OCI-LY7 (cell line): ENCODE measurements around the gene APOB. TPM values are rescaled to one million over a fixed set of nuclear protein-coding genes. Genes with fewer than 3 reads are reported as not detected.

Experiments used
- BruUV-seq: library from RNA; stranded (reverse); fragments of 400-500 nt; replicated peaks from 2 replicates; lab custom pipeline; 2021; lab: Mats Ljungman, UMichigan
- CTCF ChIA-PET: fragments of 300-600 bp; sonication (Branson Sonifier 250); formaldehyde crosslinking; loops from one replicate; lab custom pipeline; 2022; ENCODE audit warnings: antibody characterized with exemption; ENCODE audit not compliant: unreplicated experiment; lab: Charles Lee
- POLR2A ChIA-PET: fragments of 300-600 bp; sonication (Branson Sonifier 250); formaldehyde crosslinking; loops from one replicate; lab custom pipeline; 2022; ENCODE audit warnings: antibody characterized with exemption; lab: Charles Lee
- DNase-seq: peaks from one replicate; pipeline ENCODE4 v3.0.0-alpha.2; 2015; ENCODE audit warnings: low spot score
- H2AFZ ChIP-seq: fragments of 200-600 bp; sonication (generic), shearing (Covaris generic); 2 replicates; pipeline ENCODE4 v1.6.1; 2014; ENCODE audit warnings: mild to moderate bottlenecking, antibody characterized with exemption, low read length, moderate library complexity
- H3K27ac ChIP-seq: fragments of 200-600 bp; sonication (generic); 2 replicates; pipeline ENCODE4 v1.5.1; 2014; ENCODE audit warnings: mixed run types, low read depth, mild to moderate bottlenecking, moderate library complexity, low read length, inconsistent platforms; ENCODE audit not compliant: poor library complexity, severe bottlenecking
- H3K36me3 ChIP-seq: fragments of 200-600 bp; sonication (generic); 2 replicates; pipeline ENCODE4 v1.6.1; 2014; ENCODE audit warnings: mild to moderate bottlenecking, antibody characterized with exemption, low read length, moderate library complexity, mixed read lengths; ENCODE audit not compliant: insufficient read depth
- H3K4me1 ChIP-seq: fragments of 200-600 bp; sonication (generic); 2 replicates; pipeline ENCODE4 v1.5.1; 2014; ENCODE audit warnings: mild to moderate bottlenecking, low read length; ENCODE audit not compliant: insufficient read depth, poor library complexity, severe bottlenecking
- H3K4me2 ChIP-seq: fragments of 200-600 bp; sonication (generic); 2 replicates; pipeline ENCODE4 v1.6.1; 2014; ENCODE audit warnings: mild to moderate bottlenecking, low read length
- H3K4me3 ChIP-seq: fragments of 200-600 bp; sonication (generic); 2 replicates; pipeline ENCODE4 v1.5.1; 2014; ENCODE audit warnings: mild to moderate bottlenecking, low read depth, low read length; ENCODE audit not compliant: poor library complexity, severe bottlenecking
- H3K79me2 ChIP-seq: fragments of 200-600 bp; sonication (generic); 2 replicates; pipeline ENCODE4 v1.6.1; 2016; ENCODE audit warnings: low read depth, mild to moderate bottlenecking, low read length, moderate library complexity, mixed read lengths; ENCODE audit not compliant: insufficient read depth
- H3K9me2 ChIP-seq: fragments of 200-600 bp; sonication (generic); 2 replicates; pipeline ENCODE4 v1.6.1; 2016; ENCODE audit warnings: mild to moderate bottlenecking, low read length, mixed read lengths; ENCODE audit not compliant: insufficient read depth
- H3K9me3 ChIP-seq: fragments of 200-600 bp; sonication (generic); 2 replicates; pipeline ENCODE4 v1.6.1; 2014; ENCODE audit warnings: mild to moderate bottlenecking, mixed run types, low read length, mixed read lengths
- H4K20me1 ChIP-seq: fragments of 200-600 bp; sonication (generic); 2 replicates; pipeline ENCODE4 v1.6.1; 2014; ENCODE audit warnings: mild to moderate bottlenecking, antibody characterized with exemption, low read length, moderate library complexity, mixed read lengths; ENCODE audit not compliant: insufficient read depth
- EZH2phosphoT487 ChIP-seq: fragments of 200-600 bp; sonication (generic); IDR thresholded peaks from 2 replicates; pipeline ENCODE4 v1.6.1; 2018; ENCODE audit warnings: low read depth, borderline replicate concordance, mild to moderate bottlenecking, mixed run types, antibody characterized with exemption, low read length, moderate library complexity, mixed read lengths
- intact Hi-C: fragments of 100-400 bp; cut with micrococcal nuclease; formaldehyde crosslinking; loops from one replicate; pipeline ENCODE4 v1.10.0; 2022; ENCODE audit not compliant: unreplicated experiment
- total RNA-seq, 2 experiments: library from RNA; depleted of rRNA in 1 of 2; stranded (reverse); fragments of >200 nt in 1 of 2; shearing (Covaris generic) in 1 of 2; gene quantifications; 2 replicates each; pipeline ENCODE4 v1.2.3, GENCODE V29; 2014 to 2022
- TF ChIP-seq, protein P1 (sequence below): fragments of 200-600 bp; sonication (generic); conservative IDR thresholded peaks from 2 replicates; pipeline ENCODE4 v1.5.1; 2014; ENCODE audit warnings: mild to moderate bottlenecking, antibody characterized with exemption, low read length, moderate library complexity, mixed read lengths

APOB gene
- total RNA-seq, 2 experiments from 2014 or later, result 0.03 TPM; not detected in 1

DNA sequence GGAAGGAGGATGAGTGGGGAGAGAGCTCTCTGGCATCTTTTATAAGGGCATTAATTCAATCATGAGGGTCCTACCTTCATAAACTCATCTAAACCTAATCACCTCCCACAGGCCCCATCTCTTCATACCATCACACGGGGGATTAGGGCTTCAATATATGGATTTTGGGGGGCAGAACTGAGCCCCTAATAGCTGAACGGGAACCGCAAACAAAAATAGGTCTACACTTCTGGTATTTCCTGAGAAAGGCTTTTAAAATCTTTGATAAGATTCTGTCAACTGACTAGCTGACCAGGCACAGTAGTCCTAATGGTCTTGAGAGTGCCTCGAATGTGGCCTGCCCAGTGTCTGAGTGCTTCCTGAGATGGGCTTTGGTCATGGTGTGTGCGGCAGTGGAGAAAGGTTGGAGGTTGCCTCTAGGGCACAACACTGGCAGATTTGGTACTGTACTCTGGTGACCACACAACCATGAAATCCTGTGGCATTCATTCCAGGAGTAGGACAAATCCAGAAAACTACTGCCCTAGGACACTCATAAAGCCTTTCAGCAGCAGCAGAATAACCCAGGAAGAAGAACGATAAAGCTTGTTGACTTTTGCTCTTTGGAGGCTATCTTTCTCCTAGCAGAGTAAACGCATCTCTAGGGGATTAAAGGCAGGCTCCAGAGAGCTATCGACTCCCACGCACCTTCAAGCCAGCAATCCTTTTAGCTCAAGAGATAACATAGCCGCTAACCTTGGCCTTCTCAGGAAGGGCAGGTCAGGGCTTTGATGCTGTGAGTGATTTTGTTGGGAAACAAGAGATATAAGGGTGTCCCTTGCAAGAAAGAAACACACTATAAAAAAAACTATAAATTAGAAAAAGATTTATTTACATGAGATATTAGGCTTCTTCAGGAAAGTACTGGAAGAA lies 12.3 kb upstream of the APOB start:
- POLR2A ChIA-PET, result interaction anchor here (0.6 kb wide), 1 partner anchor 866 kb away, joined by 3 read pairs; no protein-coding TSS in a partner anchor
- Histone ChIP-seq H3K4me3 (no peak overlapping the region), H3K4me1 (no peaks in the 10 kb centered on the region), H4K20me1 (no peaks in the 10 kb centered on the region), H3K36me3 (no peaks in the 10 kb centered on the region), H3K4me2 (no peak overlapping the region), H3K9me2 (no peaks in the 10 kb centered on the region), H3K27ac (no peak overlapping the region), H3K9me3 (no peaks in the 10 kb centered on the region), H3K79me2 (no peaks in the 10 kb centered on the region), H2AFZ (no peak overlapping the region)
- DNase-seq, result no peak
- intact Hi-C loops, result no loop called here
- TF ChIP-seq EZH2phosphoT487, result no peak
- TF ChIP-seq, protein P1, sequence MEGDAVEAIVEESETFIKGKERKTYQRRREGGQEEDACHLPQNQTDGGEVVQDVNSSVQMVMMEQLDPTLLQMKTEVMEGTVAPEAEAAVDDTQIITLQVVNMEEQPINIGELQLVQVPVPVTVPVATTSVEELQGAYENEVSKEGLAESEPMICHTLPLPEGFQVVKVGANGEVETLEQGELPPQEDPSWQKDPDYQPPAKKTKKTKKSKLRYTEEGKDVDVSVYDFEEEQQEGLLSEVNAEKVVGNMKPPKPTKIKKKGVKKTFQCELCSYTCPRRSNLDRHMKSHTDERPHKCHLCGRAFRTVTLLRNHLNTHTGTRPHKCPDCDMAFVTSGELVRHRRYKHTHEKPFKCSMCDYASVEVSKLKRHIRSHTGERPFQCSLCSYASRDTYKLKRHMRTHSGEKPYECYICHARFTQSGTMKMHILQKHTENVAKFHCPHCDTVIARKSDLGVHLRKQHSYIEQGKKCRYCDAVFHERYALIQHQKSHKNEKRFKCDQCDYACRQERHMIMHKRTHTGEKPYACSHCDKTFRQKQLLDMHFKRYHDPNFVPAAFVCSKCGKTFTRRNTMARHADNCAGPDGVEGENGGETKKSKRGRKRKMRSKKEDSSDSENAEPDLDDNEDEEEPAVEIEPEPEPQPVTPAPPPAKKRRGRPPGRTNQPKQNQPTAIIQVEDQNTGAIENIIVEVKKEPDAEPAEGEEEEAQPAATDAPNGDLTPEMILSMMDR, result no peak
- BruUV-seq, result no TSS peak
- CTCF ChIA-PET, result no interaction called here

GRCh38 chr2:21055451-21055850 lies 11.6 kb upstream of the APOB start:
- H3K9me3 ChIP-seq, result no peaks in the 10 kb centered on the region
- no peak overlapping the region for H3K4me3 ChIP-seq
- no peaks in the 10 kb centered on the region for H3K9me2 ChIP-seq
- no peaks in the 10 kb centered on the region for H3K4me1 ChIP-seq
- no peak overlapping the region for H3K27ac ChIP-seq
- no TSS peak for BruUV-seq
- no peak for DNase-seq
- ChIA-PET CTCF (no interaction called here), POLR2A (interaction anchor here (0.6 kb wide), 1 partner anchor 867 kb away, joined by 3 read pairs; no protein-coding TSS in a partner anchor)
- intact Hi-C loops, result no loop called here
- H2AFZ ChIP-seq, result no peak overlapping the region
- no peaks in the 10 kb centered on the region for H3K36me3 ChIP-seq
- TF ChIP-seq EZH2phosphoT487, result no peak
- TF ChIP-seq, protein P1, result no peak
- H3K79me2 ChIP-seq, result no peaks in the 10 kb centered on the region
- no peaks in the 10 kb centered on the region for H4K20me1 ChIP-seq
- H3K4me2 ChIP-seq, result no peak overlapping the region

DNA sequence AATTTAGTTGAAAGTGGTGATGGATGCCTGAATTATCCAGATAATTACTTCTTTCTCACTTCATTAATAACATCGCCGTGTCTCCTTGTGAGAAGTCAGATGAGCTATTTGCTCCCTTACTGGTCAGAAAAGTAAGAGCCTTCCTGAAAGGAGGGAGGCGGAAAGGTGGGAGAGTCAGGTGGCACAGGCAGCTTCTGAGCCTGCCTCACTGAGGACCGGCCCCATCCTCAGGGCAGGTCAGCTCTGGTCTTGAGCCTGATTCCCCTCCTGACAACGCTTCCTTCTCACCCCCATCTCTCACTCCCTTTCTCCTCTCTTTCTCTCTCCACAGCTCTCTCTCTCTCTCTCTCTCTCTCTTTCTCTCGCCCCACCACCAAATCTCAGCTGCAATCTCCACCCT lies 10.1 kb upstream of the APOB start:
- H4K20me1 ChIP-seq, result no peaks in the 10 kb centered on the region
- H2AFZ ChIP-seq, result no peak overlapping the region
- no peak for DNase-seq
- no peaks in the 10 kb centered on the region for H3K79me2 ChIP-seq
- H3K27ac ChIP-seq, result no peak overlapping the region
- intact Hi-C loops, result no loop called here
- H3K4me1 ChIP-seq, result no peaks in the 10 kb centered on the region
- no peak overlapping the region for H3K4me2 ChIP-seq
- ChIA-PET CTCF (no interaction called here), POLR2A (no interaction called here)
- no peaks in the 10 kb centered on the region for H3K9me2 ChIP-seq
- TF ChIP-seq EZH2phosphoT487, result no peak
- TF ChIP-seq, protein P1, result no peak
- BruUV-seq, result no TSS peak
- no peak overlapping the region for H3K4me3 ChIP-seq
- H3K9me3 ChIP-seq, result no peaks in the 10 kb centered on the region
- no peaks in the 10 kb centered on the region for H3K36me3 ChIP-seq
